Ureter (tissue), 1 donor: Measurements from ENCODE around the gene TAP2. TPM values are rescaled to one million over a fixed set of nuclear protein-coding genes. Genes with fewer than 3 reads are reported as not detected.
A peak's percentile ranks its signal among the peaks of the same experiment; 100 is the strongest.
"Not testable (repeated sequence)": the region's sequence is repeated elsewhere in the genome, so short reads cannot be mapped to it uniquely, and the experiment has no call there.

Experiments
- DNase-seq: peaks from one replicate; pipeline ENCODE4 v3.0.0-alpha.2; 2020; ENCODE audit warnings: low spot score
- total RNA-seq: library from RNA; stranded (reverse); gene quantifications from one replicate; pipeline ENCODE4 v1.2.4, GENCODE V29; 2023
- donor health status: DM: yes; HTN: yes; CAD: no.

Gene TAP2
- 40.1 TPM for total RNA-seq

GRCh38 chr6:32838114-32838958, at the start of gene TAP2:
TAP2 (minus strand) TSS chr6:32838739; CDS start chr6:32838233, 506 bp downstream.
- peak; percentile 98 for DNase-seq

- no peak for DNase-seq
These were observed 49.1 kb upstream of the TAP2 start for GRCh38 chr6:32887616-32888015.

- DNase-seq = no peak
These were observed 48.3 kb upstream of the TAP2 start for GRCh38 chr6:32886681-32887383.

- no peak for DNase-seq
These were observed 47.3 kb upstream of the TAP2 start for GRCh38 chr6:32885698-32886286.

GRCh38 chr6:32883789-32884188, 45.2 kb upstream of the TAP2 start:
- no peak for DNase-seq

GRCh38 chr6:32882879-32883250, 44.3 kb upstream of the TAP2 start:
- DNase-seq = no peak

GRCh38 chr6:32880962-32881361, 42.4 kb upstream of the TAP2 start:
- not testable (repeated sequence) for DNase-seq

GRCh38 chr6:32879691-32880090, 41.2 kb upstream of the TAP2 start:
- no peak for DNase-seq

- no peak for DNase-seq
These were observed 38.1 kb upstream of the TAP2 start for GRCh38 chr6:32876603-32877002.

- DNase-seq = not testable (repeated sequence)
These were observed 35.4 kb upstream of the TAP2 start for GRCh38 chr6:32873947-32874346.

GRCh38 chr6:32868257-32868788, 29.8 kb upstream of the TAP2 start:
- peak; percentile 83 for DNase-seq

- DNase-seq = no peak
These were observed 29.2 kb upstream of the TAP2 start for GRCh38 chr6:32867554-32868256.

GRCh38 chr6:32867022-32867477, 28.5 kb upstream of the TAP2 start:
- no peak for DNase-seq

GRCh38 chr6:32865724-32866443, 27.3 kb upstream of the TAP2 start:
- DNase-seq = no peak

GRCh38 chr6:32862725-32863124, 24.2 kb upstream of the TAP2 start:
- no peak for DNase-seq

- no peak for DNase-seq
These were observed 22.1 kb upstream of the TAP2 start for GRCh38 chr6:32860674-32861073.

GRCh38 chr6:32858194-32858593, 19.7 kb upstream of the TAP2 start:
- no peak for DNase-seq

GRCh38 chr6:32857156-32857891, 18.8 kb upstream of the TAP2 start:
- no peak for DNase-seq

GRCh38 chr6:32855467-32856174, 17.1 kb upstream of the TAP2 start:
- DNase-seq = no peak
